Measurements from ENCODE around the gene BSCL2. TPM values are rescaled to one million over a fixed set of nuclear protein-coding genes. Genes with fewer than 3 reads are reported as not detected.

BSCL2 gene
- 42.8 and 63.7 TPM in 2 replicates for polyA plus RNA-seq (2011; rRNA removed)
- 59.3 and 81.9 TPM in 2 replicates for polyA minus RNA-seq (2011; rRNA and poly(A)+ RNA removed)

DNA sequence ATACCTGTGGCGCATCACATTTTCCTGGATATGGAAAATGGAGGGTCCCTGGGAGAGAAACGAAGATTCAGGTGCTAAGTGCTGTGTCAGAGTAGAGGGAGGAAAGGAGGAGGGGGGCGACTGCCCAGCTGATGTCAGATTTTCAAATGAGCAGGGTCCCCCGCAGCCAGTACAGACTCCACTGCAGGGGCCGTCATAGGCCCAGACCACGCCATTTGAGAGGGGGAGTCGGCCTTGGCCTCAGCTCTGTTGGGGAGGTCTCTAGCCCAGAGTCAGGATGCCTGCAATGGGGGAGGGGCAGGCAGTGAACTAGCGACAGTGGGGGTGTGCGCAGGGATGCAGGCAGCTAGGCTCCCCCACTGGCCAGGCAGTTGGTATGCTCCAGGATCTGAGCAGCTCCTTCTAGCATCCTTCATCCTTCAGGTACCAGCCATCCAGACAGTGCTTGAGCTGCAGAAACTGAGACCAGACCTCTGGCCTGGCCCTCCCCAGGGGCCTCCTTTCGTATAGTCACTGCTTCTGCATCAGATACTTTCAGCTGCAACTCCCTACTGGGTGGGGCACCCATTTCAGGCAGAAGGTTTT, at the start of gene BSCL2, which contains the start of gene GNG3:
TSS of gene BSCL2 (minus strand) at position 148 of the 585 bp plus-strand sequence. CDS start 229 bp downstream, outside the sequence.
TSS of gene GNG3 (plus strand) at position 400 of the 585 bp plus-strand sequence. CDS start 620 bp downstream, outside the sequence.
- peak within 1 kb of the TSS; percentile 21 for H3K27ac ChIP-seq (ENCODE audit: low read depth, low read length)
- no peak for TF ChIP-seq CTCF (IDR thresholded peaks at IDR 0.05; ENCODE audit: low read depth, low read length)
- POLR2A ChIA-PET = interaction anchor here (1.2 to 1.4 kb wide), 3 partner anchors 28 to 134 kb away, joined by 3 to 5 read pairs (median 4); no protein-coding TSS in a partner anchor
- peak within 1 kb of the TSS; percentile 52 for H3K4me3 ChIP-seq (ENCODE audit: low read depth, low read length)
- no peak for DNase-seq (ENCODE audit: low read depth, low spot score)
- no peaks in the 10 kb centered on the region for H3K27me3 ChIP-seq (ENCODE audit: control insufficient read depth, insufficient read depth, low read length)
- no peaks in the 10 kb centered on the region for H3K9me3 ChIP-seq (ENCODE audit: control insufficient read depth, insufficient read depth, low read length)
- CTCF ChIA-PET = no interaction called here

- POLR2A ChIA-PET = no interaction called here
- TF ChIP-seq CTCF (IDR thresholded peaks at IDR 0.05; ENCODE audit: low read depth, low read length) = no peak
Observed at GRCh38 chr11:62755086-62755615, 47.9 kb upstream of the BSCL2 start.

DNA sequence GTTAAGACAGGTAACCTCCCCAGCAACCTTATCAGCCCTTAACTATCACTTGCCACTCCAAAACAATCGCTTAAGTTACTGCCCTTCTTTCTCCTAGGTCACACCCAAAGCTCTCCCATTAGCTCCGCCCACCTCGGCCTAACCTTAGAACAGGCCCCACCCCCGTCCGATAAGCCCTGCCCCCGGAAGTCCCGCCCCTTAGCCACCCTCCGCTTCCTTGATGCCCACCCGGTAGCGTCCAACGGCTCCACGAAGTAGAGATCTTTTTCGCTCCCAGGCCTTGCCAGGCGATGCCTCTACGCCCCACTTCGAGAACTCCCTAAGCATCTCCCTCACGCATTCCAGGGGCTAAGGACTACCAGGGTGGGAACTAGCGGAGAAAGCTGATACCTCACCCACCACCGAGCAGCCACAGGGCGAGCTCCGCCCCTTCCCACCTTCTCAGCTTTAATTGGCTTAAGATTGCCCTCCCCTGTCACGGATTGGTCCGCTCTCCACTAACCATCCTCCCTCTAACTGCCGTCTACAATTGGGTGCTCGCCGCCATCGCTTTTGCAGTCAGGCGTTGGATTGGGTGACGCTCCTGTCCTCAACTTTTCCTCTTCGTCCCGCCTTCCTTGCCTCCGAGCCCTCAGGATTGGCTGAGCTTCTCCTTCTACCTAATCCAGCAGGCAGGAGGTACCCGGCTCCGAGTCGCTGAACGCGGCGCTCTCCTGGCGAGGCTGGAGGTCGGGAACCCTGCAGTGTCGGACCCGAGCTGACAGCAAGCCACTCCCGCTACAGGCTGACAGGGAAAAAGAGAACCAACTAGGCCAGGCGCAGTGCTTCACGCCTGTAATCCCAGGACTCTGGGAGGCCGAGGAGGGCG, 46.7 kb upstream of the BSCL2 start, which contains the start of gene ZBTB3:
TSS of gene ZBTB3 (minus strand) at position 425 of the 868 bp plus-strand sequence. CDS start 496 bp downstream, outside the sequence.
- H3K27ac ChIP-seq (ENCODE audit: low read depth, low read length) = peak within 1 kb of the TSS; percentile 80
- DNase-seq (ENCODE audit: low read depth, low spot score) = peak; percentile 97
- CTCF ChIA-PET = interaction anchor here (0.7 to 3.3 kb wide), 5 partner anchors 8 to 99 kb away, joined by 3 to 14 read pairs (median 7); partner anchors contain the start of gene POLR2G

More at GRCh38 chr11:62755086-62755615, 47.9 kb upstream of the BSCL2 start:
- CTCF ChIA-PET = interaction anchor here (3.3 kb wide), 1 partner anchor 31 kb away, joined by 14 read pairs; no protein-coding TSS in a partner anchor
- Histone ChIP-seq H3K27me3 (ENCODE audit: control insufficient read depth, insufficient read depth, low read length) (no peaks in the 10 kb centered on the region), H3K27ac (ENCODE audit: low read depth, low read length) (no peak overlapping the region), H3K4me3 (ENCODE audit: low read depth, low read length) (no peak overlapping the region), H3K9me3 (ENCODE audit: control insufficient read depth, insufficient read depth, low read length) (no peaks in the 10 kb centered on the region)
- no peak for DNase-seq (ENCODE audit: low read depth, low spot score)

More for the DNA sequence above, 46.7 kb upstream of the BSCL2 start, which contains the start of gene ZBTB3:
- TF ChIP-seq CTCF (IDR thresholded peaks at IDR 0.05; ENCODE audit: low read depth, low read length) = no peak
- H3K9me3 ChIP-seq (ENCODE audit: control insufficient read depth, insufficient read depth, low read length) = no peaks in the 10 kb centered on the region
- POLR2A ChIA-PET = interaction anchor here (0.6 to 1.8 kb wide), 29 partner anchors 8 to 249 kb away, joined by 3 to 31 read pairs (median 4); partner anchors contain the start of genes C11orf98, CSKMT, EEF1G and HNRNPUL2
- H3K4me3 ChIP-seq (ENCODE audit: low read depth, low read length) = peak within 1 kb of the TSS; percentile 94
- no peaks in the 10 kb centered on the region for H3K27me3 ChIP-seq (ENCODE audit: control insufficient read depth, insufficient read depth, low read length)

All from AG04450 (cell line).